Smooth muscle cell (in vitro differentiated cells): ENCODE measurements around the gene TMEM43. TPM values are rescaled to one million over a fixed set of nuclear protein-coding genes. Genes with fewer than 3 reads are reported as not detected.

Experiments
- DNase-seq: peaks from one replicate; lab custom pipeline; 2025; ENCODE audit not compliant: unreplicated experiment; lab: John Stamatoyannopoulos, UW
- H2AFZ ChIP-seq: fragments of 200-600 bp; sonication (generic); 2 replicates; pipeline ENCODE4 v1.6.0; 2016; ENCODE audit warnings: antibody characterized with exemption, low read depth, mild to moderate bottlenecking
- H3F3A ChIP-seq: fragments of 200-600 bp; sonication (generic); 2 replicates; pipeline ENCODE4 v1.6.0; 2017; ENCODE audit warnings: antibody characterized with exemption, low read depth
- H3K27ac ChIP-seq: fragments of 200-600 bp; sonication (generic); 2 replicates; pipeline ENCODE4 v1.5.1; 2016; ENCODE audit warnings: low read depth, mild to moderate bottlenecking
- H3K27me3 ChIP-seq: fragments of 200-600 bp; sonication (generic); 2 replicates; pipeline ENCODE4 v1.6.1; 2016; ENCODE audit warnings: low read depth, mild to moderate bottlenecking
- H3K36me3 ChIP-seq: fragments of 200-600 bp; sonication (generic); 2 replicates; pipeline ENCODE4 v1.5.1; 2016; ENCODE audit warnings: low read depth
- H3K4me1 ChIP-seq: fragments of 200-600 bp; sonication (generic); 2 replicates; pipeline ENCODE4 v1.5.1; 2016; ENCODE audit warnings: low read depth
- H3K4me2 ChIP-seq: fragments of 200-600 bp; sonication (generic); 2 replicates; pipeline ENCODE4 v1.6.0; 2016; ENCODE audit warnings: mild to moderate bottlenecking
- H3K4me3 ChIP-seq: fragments of 200-600 bp; sonication (generic); 2 replicates; pipeline ENCODE4 v1.5.1; 2016; ENCODE audit warnings: mild to moderate bottlenecking
- H3K79me2 ChIP-seq: fragments of 200-600 bp; sonication (generic); 2 replicates; pipeline ENCODE4 v1.6.0; 2016; ENCODE audit warnings: low read depth, mild to moderate bottlenecking
- H3K9ac ChIP-seq: fragments of 200-600 bp; sonication (generic); 2 replicates; pipeline ENCODE4 v1.6.0; 2016; ENCODE audit warnings: low read depth
- H3K9me3 ChIP-seq: fragments of 200-600 bp; sonication (generic); replicated peaks from 2 replicates; pipeline ENCODE4 v1.5.1; 2016; ENCODE audit warnings: low read depth
- H4K20me1 ChIP-seq: fragments of 200-600 bp; sonication (generic); 2 replicates; pipeline ENCODE4 v1.6.0; 2016; ENCODE audit warnings: low read depth
- WGBS: methylation state at CpG from one replicate; pipeline ENCODE4 v1.1.7; 2016; ENCODE audit warnings: low lambda C conversion rate; 5-methylcytosine and 5-hydroxymethylcytosine counted together
- polyA plus RNA-seq: library from polyadenylated mRNA; unstranded; fragments of >200 nt; fragmentation: Nextera tagmentation; extraction: Ambion mirVana; gene quantifications from 2 replicates; pipeline ENCODE4 v1.2.1, GENCODE V29; 2016
- total RNA-seq: library from RNA; depleted of rRNA; stranded (reverse); fragments of >200 nt; gene quantifications from 2 replicates; pipeline ENCODE4 v1.2.3, GENCODE V29; 2014
- TF ChIP-seq, protein P1 (sequence below): fragments of 200-600 bp; sonication (generic); IDR thresholded peaks from 2 replicates; pipeline ENCODE4 v1.5.1; 2017; ENCODE audit warnings: borderline replicate concordance, mild to moderate bottlenecking, antibody characterized with exemption; ENCODE audit not compliant: insufficient read depth, poor library complexity, severe bottlenecking

TMEM43 gene
- total and polyA plus RNA-seq, 2 experiments from 2014 or later = 60.1 to 81.1 TPM

GRCh38 chr3:14166877-14167603 is 42.2 kb downstream of the TMEM43 start:
- H3K36me3 ChIP-seq = peaks cover 59% of the 10 kb centered on the region
- TF ChIP-seq, protein P1, sequence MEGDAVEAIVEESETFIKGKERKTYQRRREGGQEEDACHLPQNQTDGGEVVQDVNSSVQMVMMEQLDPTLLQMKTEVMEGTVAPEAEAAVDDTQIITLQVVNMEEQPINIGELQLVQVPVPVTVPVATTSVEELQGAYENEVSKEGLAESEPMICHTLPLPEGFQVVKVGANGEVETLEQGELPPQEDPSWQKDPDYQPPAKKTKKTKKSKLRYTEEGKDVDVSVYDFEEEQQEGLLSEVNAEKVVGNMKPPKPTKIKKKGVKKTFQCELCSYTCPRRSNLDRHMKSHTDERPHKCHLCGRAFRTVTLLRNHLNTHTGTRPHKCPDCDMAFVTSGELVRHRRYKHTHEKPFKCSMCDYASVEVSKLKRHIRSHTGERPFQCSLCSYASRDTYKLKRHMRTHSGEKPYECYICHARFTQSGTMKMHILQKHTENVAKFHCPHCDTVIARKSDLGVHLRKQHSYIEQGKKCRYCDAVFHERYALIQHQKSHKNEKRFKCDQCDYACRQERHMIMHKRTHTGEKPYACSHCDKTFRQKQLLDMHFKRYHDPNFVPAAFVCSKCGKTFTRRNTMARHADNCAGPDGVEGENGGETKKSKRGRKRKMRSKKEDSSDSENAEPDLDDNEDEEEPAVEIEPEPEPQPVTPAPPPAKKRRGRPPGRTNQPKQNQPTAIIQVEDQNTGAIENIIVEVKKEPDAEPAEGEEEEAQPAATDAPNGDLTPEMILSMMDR = no peak
- no peaks in the 10 kb centered on the region for H3K4me1 ChIP-seq
- H3K9ac ChIP-seq = no peak overlapping the region
- H3K9me3 ChIP-seq = peaks cover 8% of the 10 kb centered on the region
- no peak overlapping the region for H2AFZ ChIP-seq
- H3F3A ChIP-seq = no peaks in the 10 kb centered on the region
- DNase-seq = no peak
- no peak overlapping the region for H3K4me2 ChIP-seq
- H3K27ac ChIP-seq = no peak overlapping the region
- H3K79me2 ChIP-seq = no peaks in the 10 kb centered on the region
- H4K20me1 ChIP-seq = no peaks in the 10 kb centered on the region
- no peaks in the 10 kb centered on the region for H3K27me3 ChIP-seq
- 90% methylated on average over 9 of the region's 9 CpGs for WGBS
- H3K4me3 ChIP-seq = no peak overlapping the region

GRCh38 chr3:14169435-14169834 is 44.6 kb downstream of the TMEM43 start:
- TF ChIP-seq, protein P1 = no peak
- 96% methylated on average over 2 of the region's 2 CpGs for WGBS
- H3K9ac ChIP-seq = no peak overlapping the region

DNA sequence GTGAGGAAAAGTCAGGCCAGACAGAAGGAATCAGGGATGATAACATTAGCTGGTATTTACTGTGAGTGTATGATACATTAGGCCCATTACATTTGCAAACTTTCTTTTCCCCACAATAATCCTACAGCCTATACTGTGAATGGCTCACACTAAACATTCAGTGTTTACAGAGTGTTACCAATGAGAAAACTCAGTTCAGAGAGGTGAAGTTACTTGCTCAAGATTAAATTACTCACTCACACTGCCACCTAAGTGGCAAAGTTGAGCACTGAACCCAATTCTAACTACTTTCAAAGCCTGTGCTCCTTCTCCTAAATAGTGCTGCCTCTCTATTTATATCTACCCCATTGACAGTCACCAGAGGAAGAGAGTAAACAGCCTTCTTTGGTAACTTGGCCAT is 45.0 kb downstream of the TMEM43 start:
- Histone ChIP-seq H3K36me3 (peaks cover 36% of the 10 kb centered on the region), H3K9ac (peak overlapping the region; percentile 15), H3K27ac (peak overlapping the region; percentile 80), H3K4me1 (no peaks in the 10 kb centered on the region), H3K27me3 (no peaks in the 10 kb centered on the region), H3K79me2 (peaks cover 16% of the 10 kb centered on the region), H2AFZ (no peak overlapping the region), H4K20me1 (peaks cover 20% of the 10 kb centered on the region), H3K4me2 (no peak overlapping the region), H3F3A (no peaks in the 10 kb centered on the region), H3K9me3 (no peaks in the 10 kb centered on the region), H3K4me3 (no peak overlapping the region)
- no peak for DNase-seq
- TF ChIP-seq, protein P1 = no peak

More at GRCh38 chr3:14169435-14169834, 44.6 kb downstream of the TMEM43 start:
- DNase-seq = no peak
- Histone ChIP-seq H3K4me3 (no peak overlapping the region), H3K79me2 (peaks cover 13% of the 10 kb centered on the region), H3K36me3 (peaks cover 39% of the 10 kb centered on the region), H4K20me1 (peaks cover 16% of the 10 kb centered on the region), H3K4me1 (no peaks in the 10 kb centered on the region), H3K9me3 (no peaks in the 10 kb centered on the region), H3K4me2 (no peak overlapping the region), H3F3A (no peaks in the 10 kb centered on the region), H2AFZ (no peak overlapping the region), H3K27me3 (no peaks in the 10 kb centered on the region), H3K27ac (peak overlapping the region; percentile 80)
